Right renal pelvis (tissue), 4 donors: ENCODE measurements around the gene CDC20. TPM values are rescaled to one million over a fixed set of nuclear protein-coding genes. Genes with fewer than 3 reads are reported as not detected.
"Not testable (repeated sequence)": the region's sequence is repeated elsewhere in the genome, so short reads cannot be mapped to it uniquely, and the experiment has no call there.

Source experiments
- DNase-seq, 4 donors: peaks; one replicate each; pipeline ENCODE4 v3.0.0-alpha.2; 2013; ENCODE audit warnings: low read depth in 4 of 4, low spot score in 3 of 4, missing footprints in 1 of 4
- polyA plus RNA-seq, 4 donors: library from polyadenylated mRNA; unstranded; fragments of 120-200 nt; gene quantifications; one replicate each; pipeline ENCODE4 v1.2.1, GENCODE V29; 2013; ENCODE audit not compliant: insufficient read length in 4 of 4

The CDC20 gene
- polyA plus RNA-seq, 4 donors = 35.9 to 42.6 (median 38.4) TPM

DNA sequence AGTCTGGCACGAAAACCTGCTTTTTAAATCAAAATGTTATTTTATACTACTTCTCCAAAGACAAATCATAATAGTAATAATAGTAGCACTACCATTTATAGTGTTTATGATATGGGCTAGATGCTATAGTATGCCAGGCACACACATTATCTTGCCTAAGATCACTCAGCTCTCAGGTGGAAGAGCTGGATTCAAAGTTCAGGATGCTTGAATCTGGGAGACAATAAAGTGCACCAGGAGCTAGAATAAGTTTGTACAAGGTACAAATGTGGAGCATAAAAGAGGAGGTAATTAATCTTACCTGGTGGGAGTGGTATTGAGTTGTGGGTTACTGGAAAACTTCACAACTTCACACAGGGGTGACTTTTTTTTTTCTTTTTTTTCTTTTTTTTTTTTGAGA, 19.1 kb downstream of the CDC20 start:
- no peak for DNase-seq

- no peak for DNase-seq
These were observed 20.7 kb downstream of the CDC20 start for GRCh38 chr1:43379476-43379875.

- DNase-seq = no peak
These were observed 22.8 kb downstream of the CDC20 start for GRCh38 chr1:43381612-43382011.

DNA sequence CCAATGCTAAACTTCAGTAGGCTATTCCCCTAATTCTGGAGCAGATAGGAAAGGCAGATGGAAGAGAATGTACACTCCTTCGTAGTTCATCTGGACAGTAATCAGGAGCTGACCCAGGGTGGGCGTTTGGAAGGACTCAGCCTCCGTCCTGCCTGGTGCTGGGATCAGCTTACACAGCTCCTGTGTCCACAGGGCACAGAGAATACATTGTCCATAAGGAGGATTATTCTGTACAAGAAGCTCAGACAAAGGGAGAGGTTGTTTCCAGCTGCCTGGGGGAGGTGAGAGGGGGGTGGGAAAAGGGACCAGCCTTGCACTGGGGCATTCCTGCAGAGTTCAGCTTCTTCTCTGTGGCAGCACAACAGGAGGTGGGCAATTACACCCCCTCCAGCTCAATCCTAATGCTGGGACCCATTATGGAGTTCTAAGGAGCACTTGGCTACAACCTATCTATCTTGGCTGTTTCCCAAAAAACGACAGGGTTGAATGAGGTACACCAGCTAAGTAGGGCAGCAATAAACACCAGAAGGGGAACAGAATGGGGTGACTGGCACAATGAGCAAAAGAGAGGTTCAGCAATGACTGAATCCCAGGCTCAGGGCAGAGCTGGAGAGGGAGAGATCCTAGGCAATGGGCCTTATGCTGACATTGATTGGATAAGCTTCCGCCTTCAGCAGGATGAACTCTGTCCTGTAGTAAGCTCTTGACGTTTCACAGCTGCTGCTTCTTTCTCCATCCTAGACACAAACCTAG, 23.4 kb downstream of the CDC20 start:
- DNase-seq = no peak

DNA sequence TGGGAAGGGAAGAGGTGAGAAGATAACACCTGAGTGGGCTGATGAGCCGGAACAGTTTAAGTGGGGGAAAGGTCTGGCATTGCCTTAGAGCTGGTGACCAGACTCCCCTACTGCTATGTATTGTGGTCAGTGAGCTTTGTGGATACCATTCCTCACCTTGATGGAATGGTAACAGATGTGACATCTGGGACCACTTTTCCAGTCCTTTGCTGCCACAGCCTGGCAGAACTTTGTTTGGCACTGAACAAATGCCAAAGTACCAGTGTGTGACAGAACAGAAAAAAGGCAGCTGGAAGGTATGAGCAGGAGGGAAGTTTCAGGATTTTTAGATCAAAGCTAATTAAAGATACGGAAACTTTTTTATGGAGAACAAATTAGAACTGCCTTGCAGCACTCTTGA, 24.7 kb downstream of the CDC20 start:
- no peak for DNase-seq

GRCh38 chr1:43386676-43387075, 27.9 kb downstream of the CDC20 start:
- no peak for DNase-seq

DNA sequence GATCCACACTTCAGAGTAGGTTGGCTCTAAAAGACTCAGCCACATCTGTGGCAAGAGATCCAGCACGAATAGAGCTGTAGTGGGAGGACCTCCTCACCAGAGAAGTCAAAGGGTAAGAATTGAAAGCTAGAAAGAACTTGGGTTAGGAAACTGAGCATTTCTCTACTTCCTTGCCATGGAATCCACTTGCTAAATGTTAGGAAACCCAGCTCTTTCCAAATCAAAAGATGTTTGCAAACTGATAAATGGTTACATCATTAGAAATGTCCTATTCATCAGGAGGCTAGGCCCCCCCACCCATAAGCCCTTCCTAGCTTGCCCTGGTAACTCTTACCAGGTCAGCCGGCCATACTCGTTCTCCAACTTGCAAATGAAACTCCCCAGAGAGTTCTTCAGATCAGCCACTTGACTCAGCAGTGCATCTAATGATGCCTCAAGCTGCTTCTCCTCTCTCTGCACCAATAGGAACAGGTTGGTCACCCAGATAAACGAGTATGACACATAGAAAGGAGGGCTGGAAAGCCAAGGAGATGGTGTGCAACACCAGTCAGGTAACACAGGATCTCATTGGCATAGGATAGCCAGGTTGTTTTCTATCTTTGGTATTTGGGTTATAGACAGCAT, 29.3 kb downstream of the CDC20 start:
- DNase-seq = no peak

GRCh38 chr1:43388613-43389012, 29.8 kb downstream of the CDC20 start:
- no peak for DNase-seq

DNA sequence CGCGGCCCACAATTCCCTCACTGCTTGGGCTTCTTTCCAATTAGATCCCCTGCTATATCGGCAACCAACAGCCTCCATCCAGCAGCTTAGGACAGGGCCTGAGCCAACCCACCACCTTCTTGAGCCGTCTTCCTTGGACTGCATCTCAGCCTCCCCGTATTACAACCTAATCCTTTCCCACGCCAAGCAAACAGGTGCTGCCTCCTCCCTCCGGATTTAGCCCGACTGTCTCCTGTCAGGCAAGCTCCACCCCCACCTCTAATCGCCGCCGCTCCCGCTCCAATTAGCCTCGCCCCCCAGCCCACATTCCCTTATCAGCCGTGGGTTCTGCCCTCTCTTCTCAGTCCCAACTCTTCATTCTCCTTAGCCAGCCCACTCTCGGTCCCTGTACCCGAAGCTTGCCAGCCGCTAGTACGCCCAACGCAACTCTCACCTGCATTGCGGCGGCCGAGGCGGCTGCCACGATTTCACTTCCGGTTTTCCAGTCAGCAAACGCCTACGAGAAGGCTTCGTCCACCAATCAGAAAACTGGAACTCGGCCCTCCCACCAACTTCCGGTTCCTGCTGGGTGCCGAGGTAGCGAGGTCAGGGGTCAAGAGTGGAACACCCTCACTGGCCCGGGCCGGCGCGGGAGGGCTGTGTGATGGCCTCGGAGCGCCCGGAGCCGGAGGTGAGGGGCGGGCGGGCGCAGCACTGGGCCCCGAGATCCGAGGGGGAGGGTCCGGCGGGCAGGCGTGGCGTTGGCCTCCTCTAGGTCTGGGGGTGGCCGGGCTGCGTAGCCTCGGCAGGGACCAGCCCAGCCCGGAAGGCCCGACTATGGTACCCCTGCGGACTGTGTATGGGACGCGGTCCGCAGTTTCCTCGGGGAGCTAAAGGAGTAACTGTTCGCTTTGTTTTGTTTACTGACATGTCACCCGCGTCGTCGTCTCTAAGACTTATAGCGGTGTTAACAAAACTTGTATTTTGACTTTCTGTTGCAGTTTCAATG, 30.8 kb downstream of the CDC20 start, which contains the start of the genes MED8 and SZT2:
Gene MED8 (minus strand): TSS at position 475 of the 988 bp plus-strand sequence. CDS start 36 bp downstream, at position 439.
Gene SZT2 (plus strand): TSS at position 574 of the 988 bp plus-strand sequence. CDS start 70 bp downstream, at position 644.
- DNase-seq = peak; percentile 90 to 94 (median 92)

DNA sequence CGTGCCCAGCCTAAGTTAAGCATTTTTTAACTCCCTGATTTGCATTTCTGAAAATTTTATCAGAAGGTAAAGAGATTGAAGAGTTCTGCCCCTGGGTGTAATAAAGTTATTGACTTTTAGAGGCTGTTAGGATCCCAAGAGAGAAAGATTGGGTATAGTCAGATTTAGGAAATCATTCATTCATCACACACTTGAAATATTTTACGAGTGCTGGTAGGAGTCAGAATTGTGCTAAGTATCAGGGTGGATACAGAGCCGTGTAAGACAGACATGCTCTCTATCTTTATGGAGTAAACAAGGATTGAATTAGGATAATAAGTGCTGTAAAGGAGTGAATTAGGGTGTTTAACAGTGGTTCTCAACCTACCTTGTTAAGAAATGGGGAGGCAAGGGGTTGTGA, 33.9 kb downstream of the CDC20 start:
- DNase-seq = no peak

GRCh38 chr1:43395523-43395922, 36.7 kb downstream of the CDC20 start:
- DNase-seq = no peak

DNA sequence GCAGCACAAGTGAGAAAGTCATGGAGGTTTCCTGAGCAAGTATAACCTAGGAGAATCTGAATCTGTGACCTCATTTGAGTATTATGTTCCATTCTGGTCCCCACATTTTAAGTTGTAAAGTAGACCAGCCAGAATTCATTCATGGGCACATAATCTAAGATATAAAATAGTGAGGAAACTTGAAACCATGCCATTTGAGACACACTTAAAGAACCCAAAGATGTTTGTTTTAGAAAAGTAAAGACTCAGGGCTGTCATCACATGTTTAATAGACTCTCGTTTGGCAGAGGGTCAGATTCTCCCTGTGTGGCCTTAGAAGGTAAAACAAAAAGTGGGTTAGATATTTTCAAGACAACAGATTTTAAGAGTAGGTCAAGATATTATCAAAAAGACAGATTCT, 37.3 kb downstream of the CDC20 start:
- no peak for DNase-seq

DNA sequence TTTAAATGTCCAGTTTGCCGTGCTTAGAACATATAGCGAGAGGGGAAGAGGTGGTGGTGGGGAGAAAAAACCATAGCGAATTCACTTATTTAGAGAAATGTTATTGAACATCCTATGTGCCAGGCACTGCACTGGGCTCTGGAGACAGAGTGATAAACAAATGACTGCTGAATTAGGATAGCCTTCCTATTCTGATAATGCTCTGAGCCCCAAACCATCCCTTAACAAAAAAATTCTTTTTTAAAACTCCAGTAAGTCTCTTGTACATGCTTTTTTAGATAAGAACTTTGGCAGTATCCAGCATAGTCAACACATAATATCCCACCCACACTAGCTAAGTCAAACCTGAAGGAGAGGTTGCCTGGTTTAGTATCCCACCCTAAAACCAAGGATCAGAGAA, 39.4 kb downstream of the CDC20 start:
- DNase-seq = no peak

GRCh38 chr1:43400441-43400840, 41.7 kb downstream of the CDC20 start:
- not testable (repeated sequence) for DNase-seq

DNA sequence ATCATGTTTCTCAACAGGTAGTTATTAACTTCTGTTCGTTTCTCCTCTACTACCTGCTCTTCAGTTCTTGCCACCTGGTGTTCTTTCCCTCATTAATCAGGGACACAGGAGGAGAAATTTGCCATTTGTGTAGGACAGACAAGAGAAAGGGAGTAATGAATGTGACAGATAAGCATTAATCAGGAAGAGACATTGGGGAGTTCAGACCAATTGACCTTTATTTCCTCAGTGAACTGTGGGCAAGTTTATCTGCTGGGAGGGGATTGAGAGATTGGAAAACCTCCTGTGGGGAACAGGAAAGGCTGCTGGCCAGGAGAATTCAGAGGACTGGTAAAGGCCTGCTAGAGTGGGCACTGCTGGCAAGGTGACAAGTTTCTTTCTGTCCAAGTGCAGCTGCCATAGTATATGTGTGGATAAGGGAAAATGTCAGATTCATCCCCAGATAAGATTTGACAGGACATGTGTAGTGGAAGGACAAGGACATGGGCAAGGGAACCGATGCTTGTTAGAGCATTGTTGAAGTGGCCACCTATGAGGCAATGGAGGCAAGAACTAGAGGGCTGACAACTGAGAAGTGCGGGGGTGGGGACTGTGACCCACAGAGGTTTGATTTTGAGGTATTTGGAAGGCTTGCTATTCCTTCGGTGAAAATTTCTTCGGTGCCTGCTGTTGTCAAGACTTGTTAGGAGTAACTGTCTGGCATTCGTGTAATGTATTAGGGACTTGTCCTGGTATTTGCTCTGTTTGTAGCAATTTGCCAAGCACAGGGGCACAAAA, 43.5 kb downstream of the CDC20 start:
- DNase-seq = no peak

- no peak for DNase-seq
These were observed 45.6 kb downstream of the CDC20 start for GRCh38 chr1:43404353-43404752.

GRCh38 chr1:43405219-43405875, 46.6 kb downstream of the CDC20 start:
- no peak for DNase-seq

DNA sequence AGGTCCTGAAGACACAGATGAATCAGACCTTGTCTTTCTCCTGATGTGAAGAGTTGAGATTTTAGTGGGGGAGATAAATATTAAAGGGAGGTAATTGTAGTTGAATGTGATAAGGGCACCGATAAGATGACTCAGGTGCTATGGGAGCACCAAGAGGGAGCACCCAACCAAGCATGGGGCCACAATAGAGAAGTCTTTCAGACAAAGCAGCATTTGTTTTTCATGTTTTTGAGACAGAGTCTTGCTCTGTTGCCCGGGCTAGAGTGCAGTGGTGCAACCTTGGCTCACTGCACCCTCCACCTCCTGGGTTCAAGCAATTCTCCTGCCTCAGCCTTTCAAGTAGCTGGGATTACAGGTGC, 47.1 kb downstream of the CDC20 start:
- no peak for DNase-seq

DNA sequence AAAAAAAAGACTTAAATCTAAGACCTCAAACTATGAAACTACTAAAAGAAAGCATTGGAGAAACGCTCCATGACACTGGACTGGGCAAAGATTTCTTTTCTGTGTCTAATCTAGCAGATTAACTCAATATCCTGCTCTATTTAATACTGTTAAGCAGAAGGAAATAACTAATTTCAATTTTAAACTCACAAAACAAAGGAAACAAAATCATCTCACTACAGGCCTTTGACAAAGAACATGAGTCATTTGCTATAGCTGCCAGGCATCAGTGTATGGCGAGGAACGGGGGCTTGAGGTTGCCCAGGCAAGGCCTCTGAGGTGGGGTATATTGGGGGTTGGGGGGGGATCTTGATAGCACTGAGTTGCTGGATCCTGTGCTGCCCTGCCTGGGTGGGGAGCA, 51.8 kb downstream of the CDC20 start:
- DNase-seq = no peak
